ENCODE results near the gene IFT25. TPM values are rescaled to one million over a fixed set of nuclear protein-coding genes. Genes with fewer than 3 reads are reported as not detected.
"Not testable (repeated sequence)": the region's sequence is repeated elsewhere in the genome, so short reads cannot be mapped to it uniquely, and the experiment has no call there.

Gene IFT25
- total RNA-seq, 1 donor from 2014 or later = 20.4 TPM

GRCh38 chr1:53891678-53892077, 53.8 kb downstream of the IFT25 start:
- Mint-ChIP-seq H3K4me1 (ENCODE audit: low read depth) (peaks cover 26% of the 10 kb centered on the region), H3K27ac (ENCODE audit: unreplicated experiment) (no peak overlapping the region), H3K36me3 (ENCODE audit: low read depth) (peaks cover 2% of the 10 kb centered on the region), H3K27me3 (ENCODE audit: low read depth) (no peaks in the 10 kb centered on the region), H3K9me3 (ENCODE audit: low read depth) (no peaks in the 10 kb centered on the region), H3K4me3 (ENCODE audit: unreplicated experiment) (no peak overlapping the region)
- TF ChIP-seq CTCF (IDR thresholded peaks at IDR 0.05) = no peak
- no peak for DNase-seq (ENCODE audit: low spot score)

DNA sequence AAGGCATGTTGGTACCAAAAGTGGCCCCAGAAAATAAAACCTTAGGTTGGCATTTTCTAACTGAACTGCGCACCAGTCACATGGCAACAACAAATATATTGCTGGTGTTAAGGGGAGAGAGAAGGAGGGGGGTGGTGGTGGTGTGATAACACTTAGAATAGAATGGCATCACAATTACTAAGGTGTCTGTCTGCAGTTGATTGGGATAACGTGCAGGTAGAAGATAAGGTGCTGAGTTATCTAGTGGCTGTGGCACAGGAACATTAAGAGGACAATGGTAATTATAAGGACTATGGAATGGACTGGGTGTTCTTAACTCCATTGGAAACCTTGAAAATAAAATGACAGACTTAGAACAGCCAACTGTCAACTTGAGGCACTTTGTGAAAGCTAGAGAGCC, 54.5 kb downstream of the IFT25 start:
- DNase-seq (ENCODE audit: low spot score) = no peak
- no peak for TF ChIP-seq CTCF (IDR thresholded peaks at IDR 0.05)
- Mint-ChIP-seq H3K27me3 (ENCODE audit: low read depth) (no peaks in the 10 kb centered on the region), H3K9me3 (ENCODE audit: low read depth) (no peaks in the 10 kb centered on the region), H3K4me1 (ENCODE audit: low read depth) (peaks cover 21% of the 10 kb centered on the region), H3K27ac (ENCODE audit: unreplicated experiment) (no peak overlapping the region), H3K4me3 (ENCODE audit: unreplicated experiment) (no peak overlapping the region), H3K36me3 (ENCODE audit: low read depth) (peaks cover 2% of the 10 kb centered on the region)

DNA sequence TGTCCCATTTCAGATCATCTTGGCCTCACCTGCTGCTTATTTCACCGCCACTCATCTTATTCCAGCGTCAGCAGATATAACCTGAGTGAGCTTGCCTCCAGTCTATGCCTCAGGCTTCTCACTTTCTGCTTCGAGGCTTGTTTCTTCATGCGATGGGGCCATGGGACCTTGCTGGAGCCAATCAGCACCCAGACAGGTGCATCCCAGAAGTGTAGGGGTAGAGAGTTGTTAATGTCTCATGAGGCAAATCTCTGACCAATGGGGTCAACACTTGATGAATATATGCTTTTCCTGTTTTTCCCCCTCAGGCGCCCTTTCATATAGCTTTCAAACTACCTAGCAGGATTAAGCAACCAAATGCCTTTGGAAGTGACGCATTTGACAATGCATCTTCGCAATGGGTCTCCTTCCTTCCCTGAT, 55.0 kb downstream of the IFT25 start:
- Mint-ChIP-seq H3K27ac (ENCODE audit: unreplicated experiment) (peak overlapping the region; percentile 99), H3K4me1 (ENCODE audit: low read depth) (peaks cover 21% of the 10 kb centered on the region)

GRCh38 chr1:53889304-53890298, 55.9 kb downstream of the IFT25 start, which contains the start of gene YIPF1:
Gene YIPF1 (minus strand): TSS chr1:53889797. CDS start chr1:53888937, 860 bp downstream.
- Mint-ChIP-seq H3K9me3 (ENCODE audit: low read depth) (no peaks in the 10 kb centered on the region), H3K27me3 (ENCODE audit: low read depth) (no peaks in the 10 kb centered on the region), H3K4me3 (ENCODE audit: unreplicated experiment) (peak within 1 kb of the TSS; percentile 90), H3K27ac (ENCODE audit: unreplicated experiment) (peak within 1 kb of the TSS; percentile 99), H3K36me3 (ENCODE audit: low read depth) (peaks cover 2% of the 10 kb centered on the region), H3K4me1 (ENCODE audit: low read depth) (peaks cover 21% of the 10 kb centered on the region)
- DNase-seq (ENCODE audit: low spot score) = peak; percentile 93
- TF ChIP-seq CTCF (IDR thresholded peaks at IDR 0.05) = no peak

More for the DNA sequence above, 55.0 kb downstream of the IFT25 start:
- Mint-ChIP-seq H3K9me3 (ENCODE audit: low read depth) (no peaks in the 10 kb centered on the region), H3K27me3 (ENCODE audit: low read depth) (no peaks in the 10 kb centered on the region), H3K4me3 (ENCODE audit: unreplicated experiment) (peak overlapping the region; percentile 90), H3K36me3 (ENCODE audit: low read depth) (peaks cover 2% of the 10 kb centered on the region)
- TF ChIP-seq CTCF (IDR thresholded peaks at IDR 0.05) = no peak
- DNase-seq (ENCODE audit: low spot score) = no peak

GRCh38 chr1:53888681-53889080, 56.8 kb downstream of the IFT25 start:
- H3K9me3 Mint-ChIP-seq (ENCODE audit: low read depth) = no peaks in the 10 kb centered on the region
- H3K36me3 Mint-ChIP-seq (ENCODE audit: low read depth) = peaks cover 2% of the 10 kb centered on the region
- no peak for TF ChIP-seq CTCF (IDR thresholded peaks at IDR 0.05)
- no peak for DNase-seq (ENCODE audit: low spot score)
- H3K4me3 Mint-ChIP-seq (ENCODE audit: unreplicated experiment) = peak overlapping the region; percentile 90
- H3K27ac Mint-ChIP-seq (ENCODE audit: unreplicated experiment) = no peak overlapping the region
- peaks cover 21% of the 10 kb centered on the region for H3K4me1 Mint-ChIP-seq (ENCODE audit: low read depth)
- H3K27me3 Mint-ChIP-seq (ENCODE audit: low read depth) = no peaks in the 10 kb centered on the region

DNA sequence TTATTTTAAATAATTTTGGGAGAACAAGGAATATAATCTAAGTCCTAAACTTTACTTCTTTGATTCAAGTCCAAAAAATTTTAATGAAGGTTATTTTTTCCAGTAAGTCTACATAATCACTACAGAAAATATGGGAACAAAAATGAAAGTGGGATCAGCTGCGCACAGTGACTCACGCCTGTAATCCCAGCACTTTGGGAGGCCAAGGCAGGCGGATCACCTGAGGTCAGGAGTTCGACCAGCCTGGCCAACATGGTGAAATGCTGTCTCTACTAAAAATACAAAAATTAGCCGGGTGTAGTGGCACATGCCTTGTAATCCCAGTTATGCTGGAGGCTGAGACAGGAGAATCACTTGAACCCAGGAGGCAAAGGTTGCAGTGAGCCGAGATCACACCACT, 61.9 kb downstream of the IFT25 start:
- H3K4me3 Mint-ChIP-seq (ENCODE audit: unreplicated experiment) = not testable (repeated sequence)

DNA sequence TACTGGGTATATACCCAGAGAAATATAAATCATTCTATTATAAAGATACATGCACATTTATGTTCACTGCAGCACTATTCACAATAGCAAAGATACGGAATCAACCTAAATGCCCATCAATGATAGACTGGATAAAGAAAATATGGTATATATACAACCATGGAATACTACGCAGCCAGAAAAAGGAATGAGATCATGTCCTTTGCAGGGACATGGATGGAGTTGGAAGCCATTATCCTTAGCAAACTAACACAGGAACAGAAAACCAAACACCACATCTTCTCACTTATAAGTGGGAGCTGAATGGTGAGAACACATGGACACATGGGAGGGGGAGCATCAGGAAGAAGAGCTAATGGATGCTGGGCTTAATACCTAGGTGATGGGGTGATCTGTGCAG, 63.6 kb downstream of the IFT25 start:
- H3K27ac Mint-ChIP-seq (ENCODE audit: unreplicated experiment); H3K9me3 Mint-ChIP-seq (ENCODE audit: low read depth); H3K27me3 Mint-ChIP-seq (ENCODE audit: low read depth); H3K4me1 Mint-ChIP-seq (ENCODE audit: low read depth); H3K4me3 Mint-ChIP-seq (ENCODE audit: unreplicated experiment); DNase-seq (ENCODE audit: low spot score): not testable (repeated sequence)
- H3K36me3 Mint-ChIP-seq (ENCODE audit: low read depth) = peaks cover 16% of the 10 kb centered on the region

More for the DNA sequence above, 61.9 kb downstream of the IFT25 start:
- H3K27me3 Mint-ChIP-seq (ENCODE audit: low read depth); H3K4me1 Mint-ChIP-seq (ENCODE audit: low read depth); H3K9me3 Mint-ChIP-seq (ENCODE audit: low read depth); H3K27ac Mint-ChIP-seq (ENCODE audit: unreplicated experiment); DNase-seq (ENCODE audit: low spot score): not testable (repeated sequence)
- peaks cover 14% of the 10 kb centered on the region for H3K36me3 Mint-ChIP-seq (ENCODE audit: low read depth)
